K562 (cell line): ENCODE results near the gene ZDHHC5.
"Not testable (repeated sequence)": the region's sequence is repeated elsewhere in the genome, so short reads cannot be mapped to it uniquely, and the experiment has no call there.

Experiments
- CEBPB ChIP-seq: fragments of 450-650 bp; IDR thresholded peaks from 2 replicates; pipeline ENCODE4 v1.6.1; 2016; ENCODE audit warnings: missing genetic modification characterization, missing compliant biosample characterization
- EP300 ChIP-seq: IDR thresholded peaks from 2 replicates; pipeline ENCODE4 v1.6.1; 2012; ENCODE audit warnings: low read length, improper control_type of control experiment
- NRF1 ChIP-seq, 2 experiments: fragments of 450-650 bp; IDR thresholded peaks in 1 of 2; conservative IDR thresholded peaks in 1 of 2; 2 replicates each; pipeline ENCODE4 v1.6.1; 2014; ENCODE audit warnings: mild to moderate bottlenecking in 2 of 2
- RUNX1 ChIP-seq: sonication (generic); IDR thresholded peaks from 2 replicates; pipeline ENCODE4 v1.6.1; 2016; ENCODE audit warnings: antibody characterized with exemption, low read depth
- SNAPC5 ChIP-seq: fragments of 250-450 bp; sonication (Bioruptor Pico); IDR thresholded peaks from 2 replicates; pipeline ENCODE4 v1.8.0; 2021; ENCODE audit warnings: moderate library complexity, mild to moderate bottlenecking, inconsistent platforms
- ZFP36 ChIP-seq: fragments of 150-350 bp; IDR thresholded peaks from 2 replicates; pipeline ENCODE4 v1.6.1; 2018; ENCODE audit warnings: low read length, low read depth; ENCODE audit not compliant: partially characterized antibody
- ZNF143 ChIP-seq: sonication (generic); formaldehyde crosslinking; IDR thresholded peaks from 2 replicates; pipeline ENCODE4 v1.9.0; 2022; ENCODE audit warnings: mild to moderate bottlenecking, missing genetic modification reagents
- ZNF324 ChIP-seq: fragments of 250-450 bp; sonication (Bioruptor Pico); IDR thresholded peaks from 2 replicates; pipeline ENCODE4 v1.4.0; 2020; ENCODE audit warnings: mild to moderate bottlenecking
- TF ChIP-seq, protein P1 (sequence below), 3 experiments: IDR thresholded peaks in 2 of 3; conservative IDR thresholded peaks in 1 of 3; 2 replicates each; pipeline ENCODE4 v1.5.1; 2011 to 2012; ENCODE audit warnings: low read length in 3 of 3, mild to moderate bottlenecking in 3 of 3, control low read depth in 2 of 3, improper control_type of control experiment in 1 of 3, inconsistent platforms in 1 of 3, low read depth in 1 of 3, mixed read lengths in 1 of 3, moderate library complexity in 1 of 3; ENCODE audit not compliant: insufficient read depth in 2 of 3

DNA sequence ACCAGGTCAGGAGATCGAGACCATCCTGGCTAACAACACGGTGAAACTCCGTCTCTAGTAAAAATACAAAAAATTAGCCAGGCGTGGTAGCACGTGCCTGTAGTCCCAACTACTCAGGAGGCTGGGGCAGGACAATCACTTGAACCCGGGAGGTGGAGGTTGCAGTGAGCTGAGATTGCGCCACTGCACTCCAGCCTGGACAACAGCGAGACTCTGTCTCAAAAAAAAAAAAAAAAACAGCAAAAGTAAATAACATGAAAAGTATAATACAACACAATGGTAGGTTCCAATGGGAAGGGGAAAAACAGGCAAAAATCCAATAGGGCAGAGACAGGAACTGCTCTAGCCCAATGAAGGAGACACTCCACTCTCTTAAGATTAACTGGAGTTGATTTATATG, 37.5 kb downstream of the ZDHHC5 start:
- not testable (repeated sequence) for TF ChIP-seq ZFP36; SNAPC5 (CRISPR knock-in tag); NRF1 (conservative IDR thresholded peaks at IDR 0.05 in 1 of 2, IDR thresholded peaks at IDR 0.05 in 1 of 2); EP300; CEBPB (tag); ZNF324 (CRISPR knock-in tag); ZNF143 (CRISPR knock-in tag); RUNX1
- TF ChIP-seq, protein P1, sequence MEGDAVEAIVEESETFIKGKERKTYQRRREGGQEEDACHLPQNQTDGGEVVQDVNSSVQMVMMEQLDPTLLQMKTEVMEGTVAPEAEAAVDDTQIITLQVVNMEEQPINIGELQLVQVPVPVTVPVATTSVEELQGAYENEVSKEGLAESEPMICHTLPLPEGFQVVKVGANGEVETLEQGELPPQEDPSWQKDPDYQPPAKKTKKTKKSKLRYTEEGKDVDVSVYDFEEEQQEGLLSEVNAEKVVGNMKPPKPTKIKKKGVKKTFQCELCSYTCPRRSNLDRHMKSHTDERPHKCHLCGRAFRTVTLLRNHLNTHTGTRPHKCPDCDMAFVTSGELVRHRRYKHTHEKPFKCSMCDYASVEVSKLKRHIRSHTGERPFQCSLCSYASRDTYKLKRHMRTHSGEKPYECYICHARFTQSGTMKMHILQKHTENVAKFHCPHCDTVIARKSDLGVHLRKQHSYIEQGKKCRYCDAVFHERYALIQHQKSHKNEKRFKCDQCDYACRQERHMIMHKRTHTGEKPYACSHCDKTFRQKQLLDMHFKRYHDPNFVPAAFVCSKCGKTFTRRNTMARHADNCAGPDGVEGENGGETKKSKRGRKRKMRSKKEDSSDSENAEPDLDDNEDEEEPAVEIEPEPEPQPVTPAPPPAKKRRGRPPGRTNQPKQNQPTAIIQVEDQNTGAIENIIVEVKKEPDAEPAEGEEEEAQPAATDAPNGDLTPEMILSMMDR (IDR thresholded peaks at IDR 0.05 in 2 of 3, conservative IDR thresholded peaks at IDR 0.05 in 1 of 3; ENCODE audit: insufficient read depth in 2 of 3, low read depth in 1 of 3, low read length in 3 of 3) = not testable (repeated sequence)
